Progenitor cell of endocrine pancreas (in vitro differentiated cells): ENCODE measurements around the gene MAN2A1. TPM values are rescaled to one million over a fixed set of nuclear protein-coding genes. Genes with fewer than 3 reads are reported as not detected.
"Not testable (repeated sequence)": the region's sequence is repeated elsewhere in the genome, so short reads cannot be mapped to it uniquely, and the experiment has no call there.

ENCODE experiments used
- DNase-seq: peaks from one replicate; pipeline ENCODE4 v3.0.0; 2021; ENCODE audit warnings: low spot score; ENCODE audit not compliant: unreplicated experiment
- H3K27ac Mint-ChIP-seq: 2 replicates; pipeline ENCODE4 v1.8.0; 2021; ENCODE audit warnings: mild to moderate bottlenecking, moderate library complexity, mixed read lengths
- H3K27me3 Mint-ChIP-seq: 2 replicates; pipeline ENCODE4 v1.8.0; 2021; ENCODE audit warnings: mixed read lengths
- H3K36me3 Mint-ChIP-seq: 2 replicates; pipeline ENCODE4 v1.8.0; 2022; ENCODE audit warnings: mixed read lengths; ENCODE audit not compliant: insufficient read depth
- H3K4me1 Mint-ChIP-seq: 2 replicates; pipeline ENCODE4 v1.8.0; 2021; ENCODE audit warnings: low read depth, mixed read lengths
- H3K4me3 Mint-ChIP-seq: 2 replicates; pipeline ENCODE4 v1.8.0; 2021; ENCODE audit warnings: low read depth, mild to moderate bottlenecking, moderate library complexity, mixed read lengths
- H3K9me3 Mint-ChIP-seq: 2 replicates; pipeline ENCODE4 v1.8.0; 2021; ENCODE audit warnings: low read depth, mixed read lengths
- total RNA-seq: library from RNA; stranded (reverse); gene quantifications from 2 replicates; pipeline ENCODE4 v1.2.1, GENCODE V29; 2021
- TF ChIP-seq, protein P1 (sequence below): fragments of 200-600 bp; sonication (generic); IDR thresholded peaks from one replicate; pipeline ENCODE4 v1.5.0; 2021; ENCODE audit warnings: antibody characterized with exemption, mild to moderate bottlenecking; ENCODE audit not compliant: unreplicated experiment

MAN2A1 gene
- total RNA-seq, 1 donor from 2014 or later, result 41.9 TPM

DNA sequence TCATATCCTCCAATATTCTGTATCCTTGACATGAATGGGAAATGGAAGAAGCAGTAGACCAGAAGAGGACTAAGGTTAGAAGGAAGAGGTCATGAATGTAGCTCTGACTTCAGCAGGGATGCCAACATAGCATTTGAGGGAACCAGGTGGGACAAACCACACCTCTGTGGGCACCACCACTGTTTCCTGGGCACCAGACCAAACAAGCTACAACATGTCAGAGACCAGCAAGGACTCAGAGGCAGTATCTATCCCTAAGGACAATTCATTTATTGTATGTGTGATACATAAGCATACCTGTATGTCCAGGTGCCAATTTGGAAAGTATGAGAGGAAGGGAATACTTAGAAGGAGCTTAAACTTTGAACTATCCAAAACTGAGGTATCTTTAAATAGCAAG is 192.8 kb downstream of the MAN2A1 start:
- Mint-ChIP-seq H3K9me3 (no peaks in the 10 kb centered on the region), H3K27me3 (no peaks in the 10 kb centered on the region), H3K27ac (no peak overlapping the region), H3K4me1 (peaks cover 2% of the 10 kb centered on the region), H3K36me3 (no peaks in the 10 kb centered on the region), H3K4me3 (no peak overlapping the region)
- no peak for DNase-seq
- TF ChIP-seq, protein P1, sequence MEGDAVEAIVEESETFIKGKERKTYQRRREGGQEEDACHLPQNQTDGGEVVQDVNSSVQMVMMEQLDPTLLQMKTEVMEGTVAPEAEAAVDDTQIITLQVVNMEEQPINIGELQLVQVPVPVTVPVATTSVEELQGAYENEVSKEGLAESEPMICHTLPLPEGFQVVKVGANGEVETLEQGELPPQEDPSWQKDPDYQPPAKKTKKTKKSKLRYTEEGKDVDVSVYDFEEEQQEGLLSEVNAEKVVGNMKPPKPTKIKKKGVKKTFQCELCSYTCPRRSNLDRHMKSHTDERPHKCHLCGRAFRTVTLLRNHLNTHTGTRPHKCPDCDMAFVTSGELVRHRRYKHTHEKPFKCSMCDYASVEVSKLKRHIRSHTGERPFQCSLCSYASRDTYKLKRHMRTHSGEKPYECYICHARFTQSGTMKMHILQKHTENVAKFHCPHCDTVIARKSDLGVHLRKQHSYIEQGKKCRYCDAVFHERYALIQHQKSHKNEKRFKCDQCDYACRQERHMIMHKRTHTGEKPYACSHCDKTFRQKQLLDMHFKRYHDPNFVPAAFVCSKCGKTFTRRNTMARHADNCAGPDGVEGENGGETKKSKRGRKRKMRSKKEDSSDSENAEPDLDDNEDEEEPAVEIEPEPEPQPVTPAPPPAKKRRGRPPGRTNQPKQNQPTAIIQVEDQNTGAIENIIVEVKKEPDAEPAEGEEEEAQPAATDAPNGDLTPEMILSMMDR, result no peak

DNA sequence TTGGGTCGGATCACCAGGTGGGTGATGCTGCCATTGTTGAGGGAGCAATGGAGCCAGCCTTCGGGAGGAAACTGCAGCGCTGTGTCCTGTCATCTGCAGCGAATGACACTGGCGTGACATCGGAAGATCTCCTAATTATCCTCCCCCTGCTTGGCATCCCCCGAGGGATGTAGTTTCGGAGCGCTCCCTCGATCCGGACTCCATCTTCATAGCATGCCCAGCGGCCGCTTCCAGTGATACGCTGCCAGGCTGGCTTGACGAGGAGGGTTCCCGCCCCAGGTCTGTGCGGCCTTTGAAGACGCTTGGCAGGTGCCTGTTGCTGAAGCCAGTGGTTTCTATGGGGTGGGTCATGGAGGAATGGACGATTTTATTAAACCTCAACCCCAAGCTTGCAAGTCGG is 194.9 kb downstream of the MAN2A1 start:
- TF ChIP-seq, protein P1, result no peak
- H3K27me3 Mint-ChIP-seq, result no peaks in the 10 kb centered on the region
- no peak overlapping the region for H3K27ac Mint-ChIP-seq
- H3K4me3 Mint-ChIP-seq, result no peak overlapping the region
- no peaks in the 10 kb centered on the region for H3K9me3 Mint-ChIP-seq
- no peaks in the 10 kb centered on the region for H3K36me3 Mint-ChIP-seq
- peaks cover 2% of the 10 kb centered on the region for H3K4me1 Mint-ChIP-seq
- no peak for DNase-seq

DNA sequence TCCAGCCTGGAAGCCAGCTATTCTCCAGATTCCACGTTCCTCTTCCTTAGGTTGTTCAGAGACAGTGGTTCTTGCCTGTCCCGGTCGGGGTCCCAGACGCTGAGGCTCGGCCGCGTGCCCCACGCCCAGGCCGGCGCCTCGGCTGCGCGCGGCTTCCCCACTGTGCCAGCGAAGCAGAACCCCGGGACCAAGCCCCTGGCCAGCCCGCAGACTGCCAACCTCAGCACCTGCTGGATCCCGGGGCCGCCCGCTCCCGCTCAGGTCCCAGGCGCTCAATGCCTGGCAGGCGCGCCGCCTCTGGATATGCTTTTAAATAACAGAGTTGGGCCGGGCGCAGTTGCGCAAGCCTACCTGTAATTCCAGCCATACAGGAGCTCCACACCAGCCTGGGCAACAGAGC is 195.5 kb downstream of the MAN2A1 start:
- Mint-ChIP-seq H3K9me3 (no peaks in the 10 kb centered on the region), H3K27ac (no peak overlapping the region), H3K4me3 (no peak overlapping the region), H3K4me1 (peaks cover 2% of the 10 kb centered on the region), H3K27me3 (no peaks in the 10 kb centered on the region), H3K36me3 (no peaks in the 10 kb centered on the region)
- TF ChIP-seq, protein P1, result no peak
- DNase-seq, result no peak

DNA sequence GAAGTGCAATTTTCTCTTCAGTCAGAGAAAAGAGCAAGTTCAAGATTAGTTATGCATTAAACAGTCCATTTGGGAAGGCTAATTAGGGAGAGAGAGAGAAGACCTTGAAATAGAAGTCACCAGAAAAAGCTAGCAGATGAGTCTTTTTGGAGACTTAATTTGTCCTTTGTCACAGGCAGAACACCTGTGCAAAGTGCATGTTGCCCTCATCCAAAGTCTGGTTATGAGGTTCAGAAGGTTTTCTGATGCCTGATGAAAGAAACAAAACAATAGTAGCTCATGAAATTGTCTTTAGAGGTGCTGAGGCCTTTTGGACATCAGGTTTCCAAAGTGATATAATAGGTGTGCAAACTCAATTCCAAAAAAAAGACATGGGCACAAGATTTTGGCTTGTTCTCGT is 199.3 kb downstream of the MAN2A1 start:
- TF ChIP-seq, protein P1, result no peak

DNA sequence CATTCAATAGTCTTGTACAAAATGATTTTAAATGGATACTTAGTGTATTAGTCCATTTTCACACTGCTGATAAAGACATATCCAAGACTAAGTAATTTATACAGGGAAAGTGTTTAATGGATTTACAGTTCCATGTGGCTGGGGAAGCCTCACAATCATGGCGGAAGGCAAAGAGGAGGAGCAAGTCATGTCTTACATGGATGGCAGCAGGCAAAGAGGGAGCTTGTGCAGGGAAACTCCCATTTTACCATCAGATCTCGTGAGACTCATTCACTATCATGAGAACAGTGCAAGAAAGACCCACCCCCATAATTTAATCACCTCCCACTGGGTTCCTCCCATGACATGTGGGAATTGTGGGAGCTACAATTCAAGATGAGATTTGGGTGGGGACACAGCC is 203.5 kb downstream of the MAN2A1 start:
- not testable (repeated sequence) for H3K4me1 Mint-ChIP-seq, H3K27me3 Mint-ChIP-seq, H3K9me3 Mint-ChIP-seq, H3K36me3 Mint-ChIP-seq, H3K27ac Mint-ChIP-seq, DNase-seq, H3K4me3 Mint-ChIP-seq

More for the DNA sequence above, 199.3 kb downstream of the MAN2A1 start:
- Mint-ChIP-seq H3K27me3 (no peaks in the 10 kb centered on the region), H3K36me3 (no peaks in the 10 kb centered on the region), H3K9me3 (peaks cover 4% of the 10 kb centered on the region), H3K4me3 (no peak overlapping the region), H3K27ac (no peak overlapping the region), H3K4me1 (no peaks in the 10 kb centered on the region)
- no peak for DNase-seq

DNA sequence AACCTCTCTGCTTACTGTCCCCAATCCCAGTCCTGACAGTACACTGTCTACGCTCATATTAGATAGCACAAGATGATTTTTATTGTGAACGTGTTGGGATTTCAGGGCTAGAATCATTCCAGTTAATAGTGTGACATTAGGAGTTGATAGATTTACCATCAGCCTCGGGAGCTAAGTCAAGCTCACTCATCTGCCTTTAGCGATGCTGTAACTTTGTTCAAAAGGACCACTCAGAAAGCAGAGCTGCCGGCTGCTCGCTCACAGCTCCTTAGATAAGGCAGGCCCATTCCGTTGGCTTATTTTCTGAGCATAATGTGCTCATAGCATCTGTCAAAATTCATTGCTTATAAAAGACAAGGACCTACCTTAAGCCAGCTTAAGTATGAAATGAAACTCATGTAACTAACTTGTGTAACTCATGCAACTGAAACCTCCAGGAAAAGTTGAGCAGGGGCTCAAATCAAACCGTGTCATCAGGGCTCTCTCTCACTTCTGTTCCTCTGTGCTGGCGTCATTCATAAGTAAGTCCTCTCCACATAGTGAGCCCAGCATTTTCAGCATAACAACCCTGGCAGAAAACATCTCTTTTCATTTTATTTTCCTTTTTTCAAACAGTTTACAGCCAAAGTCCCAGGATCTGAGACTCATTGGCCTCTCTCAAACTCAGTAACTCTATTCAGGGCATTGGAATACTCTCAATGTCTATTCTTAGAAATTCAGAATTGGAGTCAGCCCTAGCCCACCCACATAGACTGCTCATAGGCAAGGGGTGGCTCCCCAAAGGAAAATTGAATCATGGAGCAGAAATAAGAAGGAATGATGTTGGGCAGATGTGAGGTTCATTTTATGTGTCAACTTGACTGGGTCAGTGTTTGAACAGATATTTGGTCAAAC is 208.8 kb downstream of the MAN2A1 start:
- Mint-ChIP-seq H3K9me3 (no peaks in the 10 kb centered on the region), H3K27me3 (no peaks in the 10 kb centered on the region), H3K36me3 (no peaks in the 10 kb centered on the region), H3K4me3 (no peak overlapping the region), H3K4me1 (peaks cover 12% of the 10 kb centered on the region), H3K27ac (no peak overlapping the region)
- no peak for DNase-seq
- TF ChIP-seq, protein P1, result no peak
